ENCODE data around the gene POTEJ.
"Not testable (repeated sequence)": the region's sequence is repeated elsewhere in the genome, so short reads cannot be mapped to it uniquely, and the experiment has no call there.

The POTEJ gene

GRCh38 chr2:130608276-130609001 lies 2.8 kb upstream of the POTEJ start:
- not testable (repeated sequence) for DNase-seq

GRCh38 chr2:130609002-130609920 lies 2.0 kb upstream of the POTEJ start:
- not testable (repeated sequence) for DNase-seq

DNA sequence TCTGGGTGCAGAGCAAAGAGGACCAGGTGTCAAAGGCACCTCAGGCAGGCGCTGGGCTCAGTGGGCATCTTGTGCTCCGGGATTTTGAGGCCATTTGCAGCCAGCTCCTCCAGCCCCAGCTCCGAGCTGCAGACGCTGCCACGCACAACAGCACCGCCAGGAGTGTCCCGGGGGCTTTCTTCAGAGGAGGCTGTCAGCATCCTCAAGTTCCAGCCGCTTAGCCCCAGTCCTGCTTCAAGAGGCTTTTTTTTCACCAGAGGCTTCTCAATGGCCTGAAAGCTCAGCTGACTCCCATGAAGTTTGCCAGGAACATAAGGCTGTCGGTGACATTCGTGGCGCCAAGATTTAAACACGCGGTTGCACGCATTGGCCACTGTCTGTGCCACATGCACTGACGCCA lies 754 bp upstream of the POTEJ start:
- DNase-seq: not testable (repeated sequence)

- DNase-seq: not testable (repeated sequence)
Measured at GRCh38 chr2:130628784-130629475, 17.7 kb downstream of the POTEJ start.

DNA sequence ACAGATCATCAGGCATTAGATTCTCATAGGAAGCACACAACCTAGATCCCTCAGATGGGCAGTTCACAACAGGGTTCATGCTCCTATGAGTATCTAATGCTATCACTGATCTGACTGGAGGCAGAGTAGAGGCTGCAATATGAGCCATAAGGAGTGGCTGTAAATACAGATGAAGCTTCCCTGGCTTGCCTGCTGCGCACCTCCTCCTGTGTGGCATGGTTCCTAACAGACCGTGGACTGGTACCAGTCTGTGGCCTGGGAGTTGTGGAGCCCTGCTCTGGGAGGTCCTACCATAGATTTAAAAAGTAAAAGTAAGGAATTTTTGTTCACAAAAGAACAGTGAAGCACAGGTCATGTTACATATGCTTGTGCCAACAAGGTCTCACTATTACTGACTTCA lies 27.7 kb downstream of the POTEJ start:
- not testable (repeated sequence) for DNase-seq

GRCh38 chr2:130641688-130642087 lies 30.4 kb downstream of the POTEJ start:
- not testable (repeated sequence) for DNase-seq

GRCh38 chr2:130649285-130649684 lies 38.0 kb downstream of the POTEJ start:
- not testable (repeated sequence) for DNase-seq

- not testable (repeated sequence) for DNase-seq
Measured at GRCh38 chr2:130664506-130664905, 53.3 kb downstream of the POTEJ start.

DNA sequence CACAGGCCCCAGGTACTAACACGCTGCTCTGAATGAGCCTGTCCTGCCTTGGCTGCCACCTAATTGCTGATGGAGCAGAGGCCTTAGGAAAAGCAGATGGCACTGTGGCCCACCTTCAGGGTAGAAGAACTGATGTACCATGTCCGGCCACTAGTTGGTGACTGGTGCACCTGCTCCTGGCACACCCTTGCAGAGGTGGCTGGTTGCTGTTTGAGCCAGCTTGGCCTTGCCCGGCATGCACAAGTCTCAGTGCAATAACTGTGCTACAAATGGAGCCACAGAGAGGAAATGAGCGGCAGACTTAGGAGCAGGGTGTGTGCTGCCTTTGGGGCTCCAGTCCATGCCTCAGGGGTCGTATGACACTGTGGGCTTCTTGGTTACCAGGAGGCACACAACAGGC lies 54.4 kb downstream of the POTEJ start:
- not testable (repeated sequence) for DNase-seq

- DNase-seq: not testable (repeated sequence)
Measured at GRCh38 chr2:130667516-130667915, 56.3 kb downstream of the POTEJ start.

GRCh38 chr2:130670026-130670745 lies 58.9 kb downstream of the POTEJ start:
- not testable (repeated sequence) for DNase-seq

- not testable (repeated sequence) for DNase-seq
Measured at GRCh38 chr2:130692041-130692770, 81.0 kb downstream of the POTEJ start.

DNA sequence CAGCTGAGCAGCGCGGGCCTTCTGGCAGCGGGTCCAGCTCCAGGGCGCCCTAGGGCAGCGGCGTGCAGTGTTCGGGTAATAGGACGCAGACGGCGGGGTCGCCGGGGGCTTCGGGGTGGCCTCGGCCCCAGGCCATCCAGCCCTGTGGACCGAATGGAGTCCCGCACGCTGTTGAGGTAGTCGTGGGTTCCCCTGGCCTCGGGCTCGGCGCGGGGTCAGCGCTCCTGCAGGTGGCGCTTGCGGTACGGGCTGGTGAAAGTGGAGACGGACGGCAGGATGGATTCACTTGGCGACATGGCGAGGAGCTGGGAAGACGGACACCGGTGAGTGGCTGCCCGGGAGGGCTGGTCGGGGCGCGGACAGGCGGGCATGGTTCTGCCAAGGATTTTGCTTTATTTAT lies 82.2 kb downstream of the POTEJ start:
- DNase-seq: not testable (repeated sequence)

DNA sequence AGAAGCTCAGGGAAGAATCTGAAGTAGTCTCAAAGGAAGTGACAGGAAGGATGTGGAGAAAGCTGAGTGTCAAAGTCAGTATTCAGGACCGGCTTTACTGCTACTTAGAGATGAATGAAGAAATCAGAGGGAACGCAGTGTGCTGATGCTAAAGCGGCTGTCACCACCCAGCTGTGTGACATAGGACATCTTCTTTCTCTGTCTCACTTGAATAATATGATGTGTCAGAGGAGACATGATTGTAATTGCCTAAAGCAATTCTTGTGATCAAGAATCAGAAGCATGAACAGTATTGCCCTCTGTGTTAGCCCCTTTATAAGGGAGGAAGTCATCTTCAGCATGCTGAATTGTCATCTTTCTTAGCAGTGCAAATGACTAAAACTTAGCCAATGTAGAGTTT lies 92.0 kb downstream of the POTEJ start:
- not testable (repeated sequence) for DNase-seq

All from kidney glomerular epithelial cell (primary cell).